GM21786 (cell line): ENCODE data around the gene MORC2.

Experiments used
- ATAC-seq: cut with Tn5 transposase; IDR thresholded peaks from one replicate; pipeline ENCODE4 v1.9.1; 2021; ENCODE audit not compliant: unreplicated experiment

The MORC2 gene

DNA sequence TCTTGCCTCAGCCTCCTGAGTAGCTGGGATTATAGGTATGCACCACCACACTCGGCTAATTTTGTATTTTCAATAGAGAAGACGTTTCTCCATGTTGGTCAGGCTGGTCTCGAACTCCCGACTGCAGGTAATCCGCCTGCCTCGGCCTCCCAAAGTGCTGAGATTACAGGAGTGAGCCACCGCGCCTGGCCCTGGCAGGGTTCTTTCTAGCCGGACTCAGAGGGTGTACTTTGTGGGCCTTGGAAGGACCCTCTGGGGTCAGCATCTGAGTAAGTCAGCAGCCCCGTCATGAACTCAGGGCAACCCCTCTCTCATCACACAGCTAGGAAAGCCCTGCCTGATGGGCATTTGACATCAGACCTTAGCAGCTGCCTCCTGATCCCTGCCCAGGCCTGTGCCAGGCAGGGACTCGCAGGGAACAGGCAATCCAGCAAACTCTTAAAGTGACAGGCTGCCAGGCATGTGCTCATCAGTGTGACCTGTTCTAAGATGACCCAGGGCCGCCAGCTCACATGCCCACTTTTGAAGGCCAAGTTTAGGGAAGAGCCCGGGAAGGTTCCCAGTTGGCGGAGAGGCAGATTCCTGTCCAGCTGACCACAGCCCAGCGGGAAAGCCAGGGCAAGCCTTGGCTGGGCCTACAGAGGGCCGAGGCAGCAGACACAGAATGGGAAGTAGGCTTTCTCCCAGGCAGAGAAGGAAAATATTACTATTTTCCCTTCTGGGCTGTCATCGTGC lies 92.9 kb downstream of the MORC2 start:
- ATAC-seq = no peak
